Panc1 (cell line): ENCODE results near the gene VPS36. TPM values are rescaled to one million over a fixed set of nuclear protein-coding genes. Genes with fewer than 3 reads are reported as not detected.

Source experiments
- ATAC-seq: fragments of 200-7000 bp; cut with Tn5 transposase; 2 replicates; pipeline ENCODE4 v1.9.1; 2020; ENCODE audit warnings: mild to moderate bottlenecking, moderate library complexity
- BruUV-seq: library from RNA; stranded (reverse); fragments of 400-500 nt; replicated peaks from 2 replicates; lab custom pipeline; 2021; lab: Mats Ljungman, UMichigan
- CTCF ChIA-PET: fragments of 300-600 bp; sonication (Branson Sonifier 250); formaldehyde crosslinking; loops from one replicate; lab custom pipeline; 2022; ENCODE audit warnings: antibody characterized with exemption; lab: Charles Lee
- POLR2A ChIA-PET: fragments of 300-600 bp; sonication (Branson Sonifier 250); formaldehyde crosslinking; loops from one replicate; lab custom pipeline; 2022; ENCODE audit warnings: antibody characterized with exemption; lab: Charles Lee
- DNase-seq: peaks from one replicate; pipeline ENCODE4 v3.0.0-alpha.2; 2010; ENCODE audit warnings: low read depth, low spot score
- H3K27ac ChIP-seq: 2 replicates; pipeline ENCODE4 v1.5.1; 2011; ENCODE audit warnings: mild to moderate bottlenecking, low read length, inconsistent platforms
- H3K27me3 ChIP-seq: fragments of 200-500 bp; sonication (Bioruptor generic); 2 replicates; pipeline ENCODE4 v1.6.0; 2014; ENCODE audit warnings: low read length, inconsistent platforms; ENCODE audit not compliant: control insufficient read depth, insufficient read depth
- H3K36me3 ChIP-seq: fragments of 200-500 bp; sonication (Bioruptor generic); 2 replicates; pipeline ENCODE4 v1.5.1; 2014; ENCODE audit warnings: inconsistent platforms, mild to moderate bottlenecking, low read length, moderate library complexity; ENCODE audit not compliant: control insufficient read depth, insufficient read depth
- H3K4me1 ChIP-seq: 2 replicates; pipeline ENCODE4 v1.5.1; 2011; ENCODE audit warnings: inconsistent platforms, mild to moderate bottlenecking, low read length, moderate library complexity; ENCODE audit not compliant: control insufficient read depth, insufficient read depth
- H3K4me3 ChIP-seq, 2 experiments: 2 replicates each; pipeline ENCODE4 v1.5.1; 2011 to 2012; ENCODE audit warnings: low read depth in 2 of 2, low read length in 2 of 2, mild to moderate bottlenecking in 2 of 2, inconsistent platforms in 1 of 2, moderate library complexity in 1 of 2
- H3K9me3 ChIP-seq: fragments of 200-500 bp; sonication (Bioruptor generic); 2 replicates; pipeline ENCODE4 v1.5.1; 2014; ENCODE audit warnings: low read depth, mild to moderate bottlenecking, inconsistent platforms, low read length, moderate library complexity; ENCODE audit not compliant: control insufficient read depth, insufficient read depth
- CTCF ChIP-seq: fragments of 450-650 bp; IDR thresholded peaks from 2 replicates; pipeline ENCODE4 v1.5.1; 2017; ENCODE audit warnings: mild to moderate bottlenecking
- POLR2AphosphoS5 ChIP-seq: IDR thresholded peaks from 2 replicates; pipeline ENCODE4 v1.6.1; 2012; ENCODE audit warnings: mild to moderate bottlenecking, low read depth, low read length, moderate library complexity
- REST ChIP-seq, 2 experiments: IDR thresholded peaks; 2 replicates each; pipeline ENCODE4 v1.6.1; 2011 to 2012; ENCODE audit warnings: low read depth in 2 of 2, control low read depth in 1 of 2, low read length in 1 of 2, mild to moderate bottlenecking in 1 of 2, moderate library complexity in 1 of 2; ENCODE audit not compliant: insufficient read depth in 1 of 2
- SIN3A ChIP-seq: IDR thresholded peaks from 2 replicates; pipeline ENCODE4 v1.6.1; 2012; ENCODE audit warnings: low read depth, mild to moderate bottlenecking, low read length, moderate library complexity, borderline replicate concordance; ENCODE audit not compliant: insufficient read depth
- TCF7L2 ChIP-seq: IDR thresholded peaks from 2 replicates; pipeline ENCODE4 v1.6.1; 2011; ENCODE audit warnings: mild to moderate bottlenecking, low read depth, low read length, inconsistent platforms
- in situ Hi-C: cut with HindIII; loops from 2 replicates; pipeline ENCODE4 v1.10.0; 2016; ENCODE audit warnings: low sequenced_read_pairs, low pct_unique_long_range_greater_than_20kb
- intact Hi-C: fragments of 100-400 bp; cut with micrococcal nuclease; formaldehyde crosslinking; loops from one replicate; pipeline ENCODE4 v1.10.0; 2022; ENCODE audit not compliant: unreplicated experiment
- total RNA-seq: library from RNA; stranded (reverse); gene quantifications from one replicate; pipeline ENCODE4 v1.2.1, GENCODE V29; 2021; ENCODE audit not compliant: unreplicated experiment

VPS36 gene
- total RNA-seq, 1 experiment from 2014 or later: 32.1 TPM

GRCh38 chr13:52394586-52394985 is 55.8 kb downstream of the VPS36 start:
- ATAC-seq: no peak
- no peaks in the 10 kb centered on the region for H3K27me3 ChIP-seq
- H3K4me3 ChIP-seq: no peak overlapping the region
- H3K9me3 ChIP-seq: no peaks in the 10 kb centered on the region
- in situ Hi-C loops: no loop called here
- no peak for TF ChIP-seq CTCF
- no peak for TF ChIP-seq REST (IDR thresholded peaks at IDR 0.05; ENCODE audit: insufficient read depth in 1 of 2, low read depth in 2 of 2, low read length in 1 of 2)
- TF ChIP-seq SIN3A: no peak
- no peak for TF ChIP-seq TCF7L2
- TF ChIP-seq POLR2AphosphoS5: no peak
- no peak for DNase-seq
- intact Hi-C loops: no loop called here
- ChIA-PET POLR2A (no interaction called here), CTCF (no interaction called here)
- no peaks in the 10 kb centered on the region for H3K4me1 ChIP-seq
- BruUV-seq: no TSS peak
- no peaks in the 10 kb centered on the region for H3K36me3 ChIP-seq
- H3K27ac ChIP-seq: no peak overlapping the region

- intact Hi-C loops (no loop called here), in situ Hi-C loops (no loop called here)
- no peak overlapping the region for H3K27ac ChIP-seq
- CTCF ChIA-PET: no interaction called here
- H3K4me3 ChIP-seq: no peak overlapping the region
- H3K4me1 ChIP-seq: no peaks in the 10 kb centered on the region
- ATAC-seq (no peak), DNase-seq (no peak)
- no peaks in the 10 kb centered on the region for H3K36me3 ChIP-seq
- POLR2A ChIA-PET: no interaction called here
- H3K9me3 ChIP-seq: no peaks in the 10 kb centered on the region
- no TSS peak for BruUV-seq
- no peaks in the 10 kb centered on the region for H3K27me3 ChIP-seq
- no peak for TF ChIP-seq POLR2AphosphoS5
- no peak for TF ChIP-seq CTCF
- no peak for TF ChIP-seq TCF7L2
- TF ChIP-seq SIN3A: no peak
- TF ChIP-seq REST (IDR thresholded peaks at IDR 0.05; ENCODE audit: insufficient read depth in 1 of 2, low read depth in 2 of 2, low read length in 1 of 2): no peak
Observed at GRCh38 chr13:52393572-52394357, 56.7 kb downstream of the VPS36 start.
